Hindlimb muscle (tissue), 1 donor: ENCODE data around the gene RFESD. TPM values are rescaled to one million over a fixed set of nuclear protein-coding genes. Genes with fewer than 3 reads are reported as not detected.

Source experiments
- polyA plus RNA-seq: library from polyadenylated mRNA; unstranded; fragments of 120-200 nt; gene quantifications from one replicate; pipeline ENCODE4 v1.2.1, GENCODE V29; 2013; ENCODE audit not compliant: insufficient read length

RFESD gene
- polyA plus RNA-seq, 1 donor, result 3.6 TPM

Other genes starting within 250 kb of the RFESD start
- 58.1 TPM for gene SKIC3, start 91.8 kb upstream of the RFESD start, polyA plus RNA-seq
- gene ARSK, start 91.7 kb upstream of the RFESD start, polyA plus RNA-seq, result 10.0 TPM
- 0.22 TPM for gene GPR150, start 26.7 kb upstream of the RFESD start, polyA plus RNA-seq
- gene SPATA9, start 36.2 kb downstream of the RFESD start, polyA plus RNA-seq, result 1.4 TPM
- 96.9 TPM for gene RHOBTB3, start 84.6 kb downstream of the RFESD start, polyA plus RNA-seq
- gene GLRX, start 175.9 kb downstream of the RFESD start, polyA plus RNA-seq, result 11.3 TPM